Activated T-cell treated with anti-CD3 and anti-CD28 coated beads, Interleukin-2, amount 50 U/mL, for 48 hours (primary cell): ENCODE data around the gene BORCS8.
A peak's percentile ranks its signal among the peaks of the same experiment; 100 is the strongest.
"Not testable (repeated sequence)": the region's sequence is repeated elsewhere in the genome, so short reads cannot be mapped to it uniquely, and the experiment has no call there.

Source experiments
- DNase-seq, 2 experiments: peaks; one replicate each; pipeline ENCODE4 v3.0.0-alpha.2; 2020

The BORCS8 gene

DNA sequence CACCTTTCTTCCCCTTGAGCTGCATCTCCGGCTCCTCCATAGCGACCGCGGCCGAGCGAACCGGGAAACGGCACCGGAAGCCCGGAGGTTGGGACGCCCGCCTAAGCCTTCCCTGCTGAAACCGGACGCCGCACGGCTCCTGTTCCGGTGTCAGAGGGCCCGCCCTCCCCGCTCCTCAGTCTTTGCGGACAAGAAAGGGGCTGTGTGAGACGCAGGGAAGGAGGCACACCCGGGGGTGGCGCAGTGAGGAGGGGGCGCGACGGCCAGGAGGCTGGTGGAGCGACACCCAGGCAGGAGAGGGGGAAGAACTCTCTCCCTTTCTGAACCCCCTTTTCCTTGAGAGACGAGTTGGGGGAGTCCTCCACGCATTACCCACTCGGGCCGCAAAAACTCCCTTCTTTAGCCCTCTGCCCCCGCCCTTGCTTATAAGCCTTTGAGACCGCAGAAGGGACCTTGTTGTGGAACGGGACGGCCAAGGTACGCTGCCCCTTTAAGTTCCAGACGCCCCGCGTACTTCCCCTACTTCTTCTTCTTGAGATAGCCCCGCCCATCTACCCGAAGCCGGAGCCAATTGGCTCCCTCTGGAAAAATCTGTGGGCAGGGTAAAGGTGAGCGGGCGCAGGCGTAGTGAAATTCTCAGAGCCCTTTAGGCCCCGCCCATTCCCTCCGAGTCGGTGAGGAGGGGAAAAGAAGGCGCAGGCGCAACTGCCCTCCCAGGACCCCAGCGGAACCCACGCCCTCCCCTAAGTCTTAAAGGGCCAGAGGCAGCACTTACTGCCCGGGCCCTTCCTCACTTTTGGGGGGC, at the start of gene BORCS8, which contains the start of gene RFXANK:
TSS of gene BORCS8 (minus strand) at position 75 of the 805 bp plus-strand sequence. CDS start at position 40, 35 bp downstream.
TSS of gene RFXANK (plus strand) at position 181 of the 805 bp plus-strand sequence. CDS start 1,689 bp downstream, outside the sequence.
- peak; percentile 98 for DNase-seq

DNA sequence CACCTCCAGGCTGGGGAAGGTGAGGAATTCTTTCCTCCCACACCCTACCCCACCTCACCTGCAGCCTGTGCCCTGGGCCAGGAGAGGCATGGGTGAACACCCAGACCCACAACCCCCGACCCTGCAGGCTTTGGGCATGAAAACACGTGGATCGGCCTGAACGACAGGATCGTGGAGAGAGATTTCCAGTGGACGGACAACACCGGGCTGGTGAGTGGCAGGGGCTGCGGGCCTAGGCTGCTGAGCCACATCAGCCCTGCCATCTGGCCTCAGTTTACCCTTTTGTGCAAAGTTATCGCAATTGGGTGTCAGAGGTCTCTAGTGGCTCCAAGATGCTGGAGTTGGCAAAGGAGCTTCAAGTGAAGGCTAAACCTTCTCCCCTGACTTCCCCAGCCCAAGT, 48.5 kb upstream of the BORCS8 start:
- DNase-seq: no peak

DNA sequence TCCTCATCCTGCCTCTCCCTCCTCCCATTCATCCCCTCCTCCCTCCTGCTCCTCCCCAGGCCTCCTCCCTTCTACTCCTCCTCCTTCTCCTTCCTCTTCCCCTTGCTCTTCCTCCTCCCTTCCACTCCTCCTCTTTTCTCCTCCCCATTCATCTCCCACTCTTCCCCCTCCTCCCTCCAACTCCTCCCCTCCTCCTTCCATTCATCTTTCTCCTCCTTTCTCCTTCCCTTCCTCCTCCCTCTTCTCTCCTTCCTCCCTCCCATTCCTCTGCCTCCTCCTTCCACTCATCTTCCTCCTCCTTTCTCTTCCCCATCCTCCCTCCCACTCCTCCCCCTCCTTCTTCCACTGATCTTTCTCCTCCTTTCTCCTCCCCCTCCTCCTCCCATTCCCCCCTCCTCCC, 47.7 kb upstream of the BORCS8 start:
- DNase-seq: no peak

DNA sequence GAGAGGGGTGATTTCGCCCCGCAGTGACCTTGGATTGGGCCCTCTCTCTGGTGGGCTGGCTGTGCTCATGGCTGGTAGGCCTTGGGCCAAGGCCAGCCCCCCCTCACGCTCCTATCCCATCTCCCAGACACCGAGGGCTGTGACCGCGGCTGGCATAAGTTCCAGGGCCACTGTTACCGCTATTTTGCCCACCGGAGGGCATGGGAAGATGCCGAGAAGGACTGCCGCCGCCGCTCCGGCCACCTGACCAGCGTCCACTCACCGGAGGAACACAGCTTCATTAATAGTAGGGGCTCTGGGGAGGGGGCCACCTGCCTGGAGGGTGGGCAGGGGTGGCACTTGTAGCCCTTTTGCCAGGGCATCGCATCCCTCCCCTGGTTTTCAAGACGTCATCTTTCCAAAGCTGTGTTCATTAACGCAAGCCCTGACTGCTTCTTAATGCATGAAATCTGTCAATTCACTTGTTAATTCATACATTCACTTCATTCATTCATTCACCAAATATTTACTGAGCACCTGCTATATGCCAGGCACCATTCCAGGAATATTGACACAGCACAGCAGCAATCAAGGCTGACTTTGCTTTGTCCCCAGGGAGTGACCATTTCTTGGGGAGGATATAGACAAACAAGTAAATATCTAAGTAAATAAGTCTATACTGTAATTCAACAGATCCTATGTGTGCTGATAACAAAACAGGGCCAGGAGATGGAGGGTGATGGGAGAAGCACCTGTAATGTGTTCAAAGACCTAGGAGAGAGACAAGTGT, 46.4 kb upstream of the BORCS8 start:
- DNase-seq: no peak

DNA sequence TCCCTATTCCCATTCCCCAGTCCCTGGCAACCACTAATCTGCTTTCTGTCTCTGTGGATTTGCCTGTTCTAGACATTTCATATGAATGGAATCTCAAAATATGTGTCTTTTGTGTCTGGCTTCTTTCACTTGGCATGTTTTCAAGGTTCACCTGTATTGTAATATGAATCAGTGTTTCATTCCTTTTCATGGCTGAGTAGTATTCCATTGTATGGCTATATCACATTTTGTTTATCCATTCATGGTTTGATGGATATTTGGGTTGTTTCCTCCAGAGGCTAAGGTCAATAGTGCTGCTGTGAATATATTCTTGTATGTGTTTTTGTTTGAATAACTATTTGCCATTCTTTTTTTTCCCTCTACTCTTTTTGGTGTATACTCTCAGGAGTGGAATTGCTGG, 44.2 kb upstream of the BORCS8 start:
- DNase-seq: no peak

DNA sequence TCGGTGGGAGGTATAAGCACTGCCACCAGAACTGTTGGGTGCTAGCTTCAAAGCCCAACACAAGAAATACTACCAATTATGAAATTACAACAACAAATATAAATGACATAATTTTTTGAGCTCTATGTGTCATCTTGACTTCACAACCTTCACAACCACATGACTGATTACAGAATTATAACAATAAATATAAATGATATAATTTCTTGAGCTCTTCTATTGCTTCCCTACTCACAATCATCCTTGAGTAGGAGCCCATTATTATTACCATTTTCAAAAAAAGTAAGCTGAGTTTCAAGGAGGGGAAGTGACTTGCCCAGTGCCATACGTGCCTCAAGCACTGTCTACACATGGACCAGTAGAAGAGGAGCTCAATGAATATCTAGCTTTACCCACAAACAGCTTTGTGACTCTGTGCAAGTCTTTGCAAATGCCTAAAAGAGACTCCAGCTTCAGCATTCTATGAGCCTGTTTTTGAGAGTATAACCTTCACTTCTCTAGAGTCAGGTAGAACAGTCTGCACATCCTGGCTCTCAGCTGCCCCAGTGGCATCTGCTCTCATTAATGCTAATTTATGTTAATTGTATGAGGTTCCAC, 42.4 kb upstream of the BORCS8 start:
- DNase-seq: no peak

DNA sequence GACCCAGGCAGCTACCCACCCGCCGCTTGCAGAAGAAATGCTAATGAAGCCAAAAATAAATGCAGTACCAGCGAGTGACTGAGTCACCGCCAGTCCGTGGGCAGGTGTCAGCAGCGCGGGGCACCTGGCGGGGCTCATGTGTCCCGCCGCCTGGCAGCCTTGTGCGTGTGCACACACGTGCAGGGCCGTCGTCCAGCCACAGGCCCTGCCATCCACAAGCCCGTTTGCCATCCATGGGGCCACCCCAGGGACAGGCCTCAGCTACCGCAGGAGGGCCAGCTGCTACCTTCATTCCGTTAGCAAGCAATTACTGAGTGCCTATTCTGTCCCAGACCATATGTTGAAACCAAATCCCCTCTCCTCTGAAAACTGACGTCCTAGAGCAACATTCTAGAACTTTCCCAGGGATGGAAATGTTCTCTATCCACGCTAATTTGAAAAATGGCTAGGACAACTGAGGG, 40.3 kb upstream of the BORCS8 start:
- DNase-seq: no peak

DNA sequence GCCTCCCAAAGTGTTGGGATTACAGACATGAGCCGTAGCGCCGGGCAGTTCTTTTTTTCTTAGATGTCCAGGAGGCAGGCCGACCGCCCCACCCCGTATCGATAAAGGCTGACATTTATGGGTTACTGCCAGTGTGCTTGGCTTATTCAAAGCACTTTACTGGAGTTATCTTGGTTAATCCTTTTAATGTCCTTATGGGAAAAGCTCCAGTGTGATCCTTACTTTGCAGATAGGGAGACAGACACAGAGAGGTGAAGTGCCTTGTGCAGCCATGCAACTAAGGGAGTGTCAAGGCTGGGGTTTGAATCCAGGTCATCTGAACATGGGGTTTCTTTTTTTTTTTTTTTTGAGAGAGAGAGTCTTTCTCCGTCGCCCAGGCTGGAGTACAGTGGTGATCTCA, 39.0 kb upstream of the BORCS8 start:
- no peak for DNase-seq

DNA sequence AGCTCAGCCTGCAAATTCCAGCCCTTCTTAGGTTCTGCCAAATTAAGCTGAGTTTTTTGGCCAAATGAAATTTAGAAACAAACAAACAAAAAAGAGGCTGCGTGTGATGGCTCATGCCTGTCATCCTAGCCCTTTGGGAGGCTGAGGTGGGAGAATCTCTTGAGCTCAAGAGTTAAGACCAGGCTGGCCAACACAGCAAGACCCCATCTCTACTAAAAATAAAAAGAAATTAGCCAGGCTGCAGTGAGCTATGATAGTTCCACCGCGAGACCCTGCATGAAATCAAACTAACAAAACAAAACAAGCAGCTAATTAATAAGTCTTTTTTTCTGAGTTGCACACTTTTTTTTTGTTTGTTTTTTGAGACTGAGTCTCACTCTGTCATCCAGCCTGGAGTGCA, 37.7 kb upstream of the BORCS8 start:
- no peak for DNase-seq

DNA sequence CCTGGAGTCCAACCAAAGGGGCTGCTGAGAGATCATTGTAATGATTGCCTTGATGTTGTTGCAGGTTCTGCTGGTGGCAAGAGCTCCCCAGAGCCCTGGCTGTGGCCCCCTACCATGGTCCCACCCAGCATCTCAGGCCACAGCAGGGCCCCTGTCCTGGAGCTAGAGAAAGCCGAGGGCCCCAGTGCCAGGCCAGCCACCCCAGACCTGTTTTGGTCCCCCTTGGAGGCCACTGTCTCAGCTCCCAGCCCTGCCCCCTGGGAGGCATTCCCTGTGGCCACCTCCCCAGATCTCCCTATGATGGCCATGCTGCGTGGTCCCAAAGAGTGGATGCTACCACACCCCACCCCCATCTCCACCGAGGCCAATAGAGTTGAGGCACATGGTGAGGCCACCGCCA, 35.3 kb upstream of the BORCS8 start:
- DNase-seq: no peak

DNA sequence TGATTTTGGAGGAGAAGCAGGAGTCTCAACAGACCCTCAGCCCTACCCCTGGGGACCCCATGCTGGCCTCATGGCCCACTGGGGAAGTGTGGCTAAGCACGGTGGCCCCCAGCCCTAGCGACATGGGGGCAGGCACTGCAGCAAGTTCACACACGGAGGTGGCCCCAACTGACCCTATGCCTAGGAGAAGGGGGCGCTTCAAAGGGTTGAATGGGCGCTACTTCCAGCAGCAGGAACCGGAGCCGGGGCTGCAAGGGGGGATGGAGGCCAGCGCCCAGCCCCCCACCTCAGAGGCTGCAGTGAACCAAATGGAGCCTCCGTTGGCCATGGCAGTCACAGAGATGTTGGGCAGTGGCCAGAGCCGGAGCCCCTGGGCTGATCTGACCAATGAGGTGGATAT, 34.7 kb upstream of the BORCS8 start:
- no peak for DNase-seq

DNA sequence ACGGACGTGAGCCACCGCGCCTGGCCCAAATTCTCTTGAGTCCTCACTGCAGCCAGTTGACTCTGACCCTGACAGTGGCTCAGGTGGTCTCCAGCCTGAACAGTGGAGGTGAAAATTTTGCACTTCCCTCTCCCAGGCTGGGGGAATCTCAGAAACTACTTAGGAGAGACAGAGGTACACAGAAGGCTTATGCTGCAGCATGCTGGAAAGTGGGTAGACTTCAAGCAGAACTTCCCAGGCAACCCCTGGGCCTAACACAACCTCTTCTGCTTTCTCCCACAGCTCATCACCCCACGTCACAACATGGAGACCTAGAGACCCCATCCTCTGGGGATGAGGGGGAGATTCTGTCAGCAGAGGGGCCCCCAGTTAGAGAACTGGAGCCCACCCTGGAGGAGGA, 34.3 kb upstream of the BORCS8 start:
- DNase-seq: no peak

DNA sequence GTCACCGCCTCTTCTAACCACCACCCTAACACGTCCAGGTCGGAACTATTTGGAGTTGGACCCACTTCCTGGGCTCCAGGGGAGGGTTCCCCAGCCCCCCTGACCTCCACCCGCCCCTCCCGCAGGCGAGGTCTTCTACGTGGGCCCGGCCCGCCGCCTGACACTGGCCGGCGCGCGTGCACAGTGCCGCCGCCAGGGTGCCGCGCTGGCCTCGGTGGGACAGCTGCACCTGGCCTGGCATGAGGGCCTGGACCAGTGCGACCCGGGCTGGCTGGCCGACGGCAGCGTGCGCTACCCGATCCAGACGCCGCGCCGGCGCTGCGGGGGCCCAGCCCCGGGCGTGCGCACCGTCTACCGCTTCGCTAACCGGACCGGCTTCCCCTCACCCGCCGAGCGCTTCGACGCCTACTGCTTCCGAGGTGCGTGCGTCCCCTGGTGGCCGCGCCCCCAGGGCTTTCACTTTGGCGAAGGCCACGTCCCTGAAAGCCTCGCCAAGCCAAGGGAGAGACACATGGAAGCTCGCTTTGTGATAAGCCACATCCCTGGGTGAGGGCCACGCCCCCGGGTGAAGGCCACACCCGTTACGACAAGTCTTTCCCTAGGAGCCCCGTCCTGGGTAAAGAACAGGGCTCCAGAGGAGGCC, 33.0 kb upstream of the BORCS8 start:
- peak; percentile 82 to 86 for DNase-seq

DNA sequence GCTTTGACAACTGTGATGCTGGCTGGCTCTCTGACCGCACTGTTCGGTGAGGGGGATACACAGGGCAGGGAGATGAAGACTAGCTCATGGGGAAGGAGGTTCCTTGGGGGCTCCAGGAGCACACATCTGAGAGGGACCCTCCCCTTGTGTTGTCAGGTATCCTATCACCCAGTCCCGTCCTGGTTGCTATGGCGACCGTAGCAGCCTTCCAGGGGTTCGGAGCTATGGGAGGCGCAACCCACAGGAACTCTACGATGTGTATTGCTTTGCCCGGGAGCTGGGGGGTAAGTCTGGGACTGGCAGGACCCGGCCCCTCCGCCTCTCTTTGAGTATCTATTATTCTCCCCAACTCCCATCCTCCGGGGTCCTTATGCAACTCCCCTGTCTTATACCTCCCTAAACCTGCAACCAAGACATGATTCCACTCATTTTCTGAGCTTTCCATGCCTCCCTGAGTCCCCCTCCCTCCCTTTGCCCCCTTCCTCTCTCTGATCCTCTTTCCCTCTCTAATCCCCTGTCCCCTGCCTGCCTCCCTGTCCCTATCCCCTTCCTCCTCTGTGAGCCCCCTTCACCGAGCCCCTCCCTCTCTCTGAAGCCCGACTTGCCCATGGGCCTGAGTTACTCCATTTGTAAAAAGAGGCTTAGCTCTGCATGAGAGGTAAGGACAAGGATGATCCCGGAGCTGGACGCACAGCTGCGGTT, 32.3 kb upstream of the BORCS8 start:
- no peak for DNase-seq

DNA sequence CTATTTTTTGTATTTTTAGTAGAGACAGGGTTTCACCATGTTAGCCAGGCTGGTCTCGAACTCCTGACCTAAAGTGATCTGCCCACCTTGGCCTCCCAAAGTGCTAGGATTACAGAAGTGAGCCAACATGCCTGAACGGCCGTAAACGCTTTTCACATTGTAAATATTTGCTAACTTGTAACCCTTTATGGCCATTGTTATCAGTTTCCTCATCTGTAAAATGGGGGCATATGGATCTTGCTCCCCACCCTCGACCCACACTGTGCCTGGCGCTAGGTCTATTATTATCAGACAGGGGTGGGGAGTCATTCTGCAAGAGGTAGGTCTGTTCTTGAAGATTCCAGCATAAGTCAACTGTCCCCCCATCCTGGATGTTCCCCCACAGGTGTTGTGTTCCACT, 31.7 kb upstream of the BORCS8 start:
- no peak for DNase-seq

DNA sequence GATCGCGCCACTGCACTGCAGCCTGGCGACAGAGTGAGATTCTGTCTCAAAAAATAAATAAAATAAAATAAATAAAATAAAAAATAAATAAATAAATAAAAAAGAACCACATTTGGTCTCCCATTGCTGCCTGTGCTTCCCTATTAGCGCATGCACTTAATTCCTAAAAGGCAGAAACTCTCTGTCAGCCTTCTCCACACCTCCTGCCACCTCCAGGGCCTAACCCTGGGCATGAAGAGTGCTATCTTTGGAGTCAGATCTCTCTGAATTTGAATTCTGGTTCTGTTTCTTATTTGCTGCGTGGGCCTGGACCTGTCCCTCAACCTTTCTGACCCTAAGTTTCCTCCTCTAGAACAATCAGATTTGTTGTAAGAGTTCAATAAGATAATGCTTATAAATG, 31.1 kb upstream of the BORCS8 start:
- no peak for DNase-seq

DNA sequence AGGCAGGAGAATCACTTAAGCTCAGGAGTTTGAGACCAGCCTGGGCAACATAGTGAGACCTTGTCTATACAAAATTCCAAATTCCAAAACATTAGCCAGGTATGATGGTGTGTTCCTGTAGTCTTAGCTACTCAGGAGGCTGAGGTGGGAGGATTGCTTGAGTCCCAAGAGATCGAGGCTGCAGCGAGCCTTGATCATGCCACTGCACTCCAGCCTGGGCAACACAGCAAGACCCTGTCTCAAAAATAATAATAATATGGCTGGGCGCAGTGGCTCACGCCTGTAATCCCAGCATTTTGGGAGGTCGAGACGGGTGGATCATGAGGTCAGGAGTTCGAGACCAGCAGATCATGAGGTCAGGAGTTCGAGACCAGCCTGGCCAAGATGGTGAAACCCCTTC, 29.0 kb upstream of the BORCS8 start:
- DNase-seq: not testable (repeated sequence)

DNA sequence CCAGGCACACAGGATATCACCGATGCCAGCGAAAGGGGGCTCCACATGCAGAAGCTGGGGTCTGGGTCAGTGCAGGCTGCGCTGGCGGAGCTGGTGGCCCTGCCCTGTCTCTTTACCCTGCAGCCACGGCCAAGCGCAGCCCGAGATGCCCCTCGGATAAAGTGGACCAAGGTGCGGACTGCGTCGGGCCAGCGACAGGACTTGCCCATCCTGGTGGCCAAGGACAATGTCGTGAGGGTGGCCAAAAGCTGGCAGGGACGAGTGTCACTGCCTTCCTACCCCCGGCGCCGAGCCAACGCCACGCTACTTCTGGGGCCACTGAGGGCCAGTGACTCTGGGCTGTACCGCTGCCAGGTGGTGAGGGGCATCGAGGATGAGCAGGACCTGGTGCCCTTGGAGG, 27.0 kb upstream of the BORCS8 start:
- no peak for DNase-seq

DNA sequence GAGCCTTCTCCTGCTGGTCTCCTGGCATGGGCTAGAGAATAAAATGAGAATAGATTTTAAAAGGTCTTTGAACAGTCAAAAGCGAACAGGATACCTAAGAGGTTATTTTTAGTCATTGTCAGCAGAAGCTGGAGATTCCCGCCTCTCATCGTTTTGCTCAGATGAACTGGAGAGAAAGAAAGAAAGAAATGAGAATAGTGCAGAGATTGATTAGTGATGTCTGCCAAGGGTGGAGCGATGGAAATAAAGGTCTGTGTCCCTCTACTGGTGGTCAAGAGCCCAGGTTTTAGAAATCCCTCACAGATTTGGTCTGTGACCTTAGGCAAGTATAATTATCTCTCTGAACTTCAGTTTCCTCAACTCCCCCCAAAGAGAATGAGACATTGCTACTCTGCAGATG, 25.1 kb upstream of the BORCS8 start:
- no peak for DNase-seq

DNA sequence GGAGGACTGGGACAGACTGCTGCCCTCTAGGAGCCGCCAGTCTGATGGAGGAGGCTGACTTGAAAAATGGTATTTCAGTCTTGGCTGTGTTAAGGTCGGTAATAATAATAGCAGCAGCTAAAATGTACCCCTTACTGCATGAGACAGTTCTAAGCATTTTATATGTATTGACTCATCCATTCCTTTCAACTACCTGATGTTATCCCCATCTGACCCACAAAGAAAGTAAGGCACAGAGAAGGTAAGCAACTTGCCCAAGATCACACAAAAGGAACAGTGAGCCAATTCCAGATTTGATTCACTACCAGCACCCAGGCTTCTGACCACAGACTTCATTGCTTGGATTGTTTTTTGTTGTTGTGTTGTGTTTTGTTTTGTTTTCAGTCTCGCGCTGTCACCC, 23.8 kb upstream of the BORCS8 start:
- no peak for DNase-seq

DNA sequence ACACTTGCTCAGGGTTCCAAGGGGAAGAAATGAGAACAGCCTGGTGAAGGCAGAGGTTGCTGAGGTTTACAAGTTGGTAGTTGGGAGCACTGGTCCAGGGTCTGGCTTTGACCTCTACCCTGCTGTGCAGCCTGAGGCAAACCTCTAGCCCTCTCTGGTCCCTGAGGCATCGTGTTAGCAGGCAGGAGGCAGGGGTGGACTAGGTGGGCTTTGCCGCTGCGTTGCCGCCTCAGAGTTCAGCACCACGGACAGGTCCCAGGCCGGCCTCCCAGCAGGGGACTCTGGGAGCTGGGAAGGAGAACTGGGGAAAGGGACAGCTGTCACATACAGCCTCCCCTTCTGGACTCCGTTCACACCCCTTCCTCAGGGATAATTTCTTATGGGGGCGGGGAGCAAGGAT, 22.9 kb upstream of the BORCS8 start:
- DNase-seq: peak; percentile 39 to 49

DNA sequence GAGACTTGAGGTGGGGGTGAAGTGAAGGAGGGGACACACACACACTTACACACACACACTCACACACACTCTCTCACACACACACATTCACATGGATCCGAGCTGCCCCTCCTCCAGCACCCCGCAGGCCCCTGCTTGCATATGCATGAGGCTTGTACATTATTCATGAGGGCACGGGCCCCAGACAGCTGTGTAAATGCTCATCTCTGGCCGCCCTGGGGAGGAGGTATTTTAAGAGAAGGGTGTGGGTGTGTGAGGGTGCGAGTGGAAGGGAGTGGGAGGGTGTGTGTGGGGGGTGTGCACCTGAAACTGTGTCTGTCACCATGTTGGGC, 22.2 kb upstream of the BORCS8 start:
- no peak for DNase-seq
